ENCODE results near the gene CYTH2.

Gene CYTH2, protein sequence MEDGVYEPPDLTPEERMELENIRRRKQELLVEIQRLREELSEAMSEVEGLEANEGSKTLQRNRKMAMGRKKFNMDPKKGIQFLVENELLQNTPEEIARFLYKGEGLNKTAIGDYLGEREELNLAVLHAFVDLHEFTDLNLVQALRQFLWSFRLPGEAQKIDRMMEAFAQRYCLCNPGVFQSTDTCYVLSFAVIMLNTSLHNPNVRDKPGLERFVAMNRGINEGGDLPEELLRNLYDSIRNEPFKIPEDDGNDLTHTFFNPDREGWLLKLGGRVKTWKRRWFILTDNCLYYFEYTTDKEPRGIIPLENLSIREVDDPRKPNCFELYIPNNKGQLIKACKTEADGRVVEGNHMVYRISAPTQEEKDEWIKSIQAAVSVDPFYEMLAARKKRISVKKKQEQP
- 13.4 to 40.6 (median 21.3) reads per million in 17 experiments for total RNA-seq

DNA sequence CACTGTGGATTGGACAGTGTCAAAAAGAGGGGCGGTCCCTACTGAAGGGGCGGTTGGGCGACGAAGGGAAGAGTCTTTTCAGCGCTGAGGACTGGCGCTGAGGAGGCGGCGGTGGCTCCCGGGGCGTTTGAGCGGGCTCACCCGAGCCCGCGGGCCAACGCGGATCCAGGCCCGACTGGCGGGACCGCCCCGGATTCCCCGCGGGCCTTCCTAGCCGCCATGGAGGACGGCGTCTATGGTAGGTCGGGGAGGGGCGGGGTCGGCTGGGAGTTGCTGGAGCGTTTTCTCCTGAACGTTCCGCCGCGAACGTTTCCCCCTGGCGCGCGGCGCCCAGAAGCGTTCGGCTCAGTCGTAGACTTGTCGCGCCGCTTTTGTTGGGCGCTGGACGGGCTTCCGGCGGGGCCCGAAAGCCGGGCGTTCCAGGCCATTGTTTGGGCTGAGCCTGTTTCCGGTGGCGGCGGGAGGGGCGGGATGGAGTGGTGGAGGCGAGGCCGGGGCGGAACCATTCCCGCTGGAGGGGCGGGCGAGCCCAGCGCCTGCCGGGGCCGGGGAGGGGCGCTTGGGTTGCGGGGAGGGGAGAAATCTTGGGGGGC lies at the start of gene CYTH2:
TSS of gene CYTH2 (plus strand) at position 81 of the 593 bp plus-strand sequence. CDS start at position 220, 139 bp downstream.
- peak; percentile 72 to 91 (median 80) for DNase-seq

DNA sequence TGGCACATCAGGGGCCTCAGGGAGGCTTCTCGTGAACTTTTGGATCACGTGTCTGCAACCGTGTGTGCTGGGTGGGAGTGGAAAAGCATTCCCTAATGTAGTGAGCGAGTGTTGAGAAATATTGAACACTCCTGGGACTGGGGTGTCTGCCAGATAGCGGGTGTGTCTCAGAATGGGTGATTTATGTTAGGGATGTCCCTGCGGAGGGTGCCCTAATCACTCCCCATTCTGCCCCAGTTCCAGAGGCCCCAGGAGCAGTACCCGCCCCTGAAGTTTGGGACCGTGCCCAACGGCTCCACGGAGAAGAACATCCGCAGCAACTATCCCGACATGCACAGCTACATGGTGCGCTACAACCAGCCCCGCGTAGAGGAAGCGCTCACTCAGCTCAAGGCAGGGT lies 47.6 kb upstream of the CYTH2 start:
- DNase-seq = no peak

DNA sequence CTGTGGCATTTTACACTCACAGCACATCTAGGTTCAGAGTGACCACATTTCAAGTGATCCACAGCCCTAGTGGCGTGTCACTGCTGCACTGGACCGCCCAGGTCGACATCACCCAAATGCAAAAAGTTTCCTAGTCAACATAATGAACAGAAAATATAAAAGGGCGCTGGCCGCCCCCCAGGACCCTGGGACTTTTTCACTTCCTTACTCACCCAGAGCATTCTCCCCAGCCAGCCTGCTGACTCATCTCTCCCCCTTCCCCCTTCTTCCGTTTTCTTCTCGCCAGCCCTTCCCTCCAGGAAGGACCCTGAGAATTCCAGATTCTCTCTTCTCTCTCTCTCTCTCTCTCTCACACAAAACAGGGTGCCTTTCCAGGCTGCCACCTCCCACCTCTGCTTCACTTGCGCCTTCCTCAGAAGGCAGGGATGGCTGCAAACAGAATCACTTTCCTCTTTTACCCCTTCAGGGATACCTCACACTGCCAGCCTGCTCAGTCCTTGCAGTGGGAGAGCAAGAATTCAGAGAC lies 44.4 kb upstream of the CYTH2 start:
- DNase-seq = peak; percentile 53 to 78 (median 68)

DNA sequence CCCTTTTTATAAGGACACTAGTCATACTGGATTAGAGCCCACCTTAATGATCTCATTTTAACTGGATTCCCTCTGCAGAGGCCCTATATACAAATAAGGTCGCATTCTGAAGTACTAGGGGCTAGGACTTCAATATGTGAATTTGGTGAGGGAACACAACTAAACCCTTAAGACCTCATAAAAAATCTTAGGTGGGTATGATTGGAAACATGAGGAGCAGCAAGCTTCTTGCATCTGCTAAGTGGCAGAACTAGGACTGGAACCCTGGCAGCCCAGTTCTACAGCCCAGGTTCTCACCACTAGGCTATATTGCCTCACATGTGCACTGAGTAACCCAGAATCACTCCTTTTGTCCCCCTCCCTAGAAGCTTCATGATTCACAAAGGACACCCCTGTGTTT lies 40.5 kb upstream of the CYTH2 start:
- DNase-seq = no peak

DNA sequence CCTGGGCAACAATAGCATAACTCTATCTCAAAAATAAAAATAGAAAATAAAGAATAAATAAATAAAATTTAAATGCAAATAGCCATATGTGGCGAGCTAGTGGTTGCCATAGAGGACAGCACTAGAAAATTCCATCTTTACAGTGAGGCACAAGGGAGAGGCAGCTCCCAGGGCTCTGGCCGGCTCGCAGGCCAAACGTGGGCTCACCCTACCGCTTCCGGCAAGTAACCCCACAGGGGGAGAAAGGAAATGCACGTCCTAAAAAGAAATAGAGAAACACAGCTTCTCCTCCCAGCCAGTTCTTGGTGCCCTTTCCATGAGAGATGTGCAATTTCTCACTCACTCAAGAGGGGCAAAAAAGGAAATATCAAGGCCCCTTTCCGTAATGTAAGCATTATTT lies 35.8 kb upstream of the CYTH2 start:
- DNase-seq = peak in 3 of 4 experiments; percentile 35 to 51 (median 35)

DNA sequence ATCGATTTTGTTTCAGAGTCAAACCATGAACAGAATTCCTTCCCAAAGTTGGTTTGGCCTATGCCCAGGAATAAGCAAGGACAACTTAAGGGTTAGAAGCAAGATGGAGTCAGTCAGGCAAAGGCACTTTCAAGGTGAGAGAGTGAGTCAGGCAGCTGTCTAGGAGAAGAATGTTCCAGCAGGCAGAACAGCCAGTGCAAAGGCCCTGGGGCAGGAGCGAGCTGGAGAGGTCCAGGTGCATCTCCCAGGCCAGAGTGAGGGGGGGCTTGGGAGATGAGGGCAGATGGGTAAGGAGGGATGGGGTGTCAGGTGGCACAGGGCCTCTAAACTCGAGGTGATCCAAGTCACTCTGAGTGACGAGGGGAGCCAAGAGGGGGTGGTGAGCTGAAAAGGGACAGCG lies 32.6 kb upstream of the CYTH2 start:
- DNase-seq = no peak

DNA sequence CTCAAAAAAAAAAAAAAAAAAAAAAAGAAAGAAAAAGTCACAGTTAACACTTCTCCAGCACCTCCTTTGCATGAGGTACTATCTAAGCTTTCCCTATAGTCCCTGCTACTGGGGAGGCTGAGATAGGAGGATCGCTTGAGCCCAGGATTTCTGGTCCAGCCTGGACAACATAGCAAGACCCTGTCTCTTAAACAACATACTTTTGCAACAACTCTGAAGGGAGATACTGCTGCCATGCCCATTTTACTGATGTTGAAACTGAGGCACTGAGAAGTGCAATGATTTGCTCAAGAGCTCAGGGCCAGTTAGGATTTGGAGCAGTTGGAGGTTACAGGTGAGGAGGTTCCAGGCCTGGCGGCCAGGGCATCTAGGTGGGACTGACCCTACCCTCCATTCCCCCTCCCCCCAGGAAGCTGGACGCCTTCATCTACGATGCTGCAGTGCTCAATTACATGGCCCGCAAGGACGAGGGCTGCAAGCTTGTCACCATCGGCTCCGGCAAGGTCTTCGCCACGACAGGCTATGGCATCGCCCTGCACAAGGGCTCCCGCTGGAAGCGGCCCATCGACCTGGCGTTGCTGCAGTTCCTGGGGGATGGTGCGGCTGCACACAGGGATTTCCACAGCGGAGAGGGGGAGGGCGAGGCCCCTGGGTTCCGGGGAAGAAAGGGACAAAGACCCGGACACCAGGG lies 27.7 kb upstream of the CYTH2 start:
- DNase-seq = no peak

DNA sequence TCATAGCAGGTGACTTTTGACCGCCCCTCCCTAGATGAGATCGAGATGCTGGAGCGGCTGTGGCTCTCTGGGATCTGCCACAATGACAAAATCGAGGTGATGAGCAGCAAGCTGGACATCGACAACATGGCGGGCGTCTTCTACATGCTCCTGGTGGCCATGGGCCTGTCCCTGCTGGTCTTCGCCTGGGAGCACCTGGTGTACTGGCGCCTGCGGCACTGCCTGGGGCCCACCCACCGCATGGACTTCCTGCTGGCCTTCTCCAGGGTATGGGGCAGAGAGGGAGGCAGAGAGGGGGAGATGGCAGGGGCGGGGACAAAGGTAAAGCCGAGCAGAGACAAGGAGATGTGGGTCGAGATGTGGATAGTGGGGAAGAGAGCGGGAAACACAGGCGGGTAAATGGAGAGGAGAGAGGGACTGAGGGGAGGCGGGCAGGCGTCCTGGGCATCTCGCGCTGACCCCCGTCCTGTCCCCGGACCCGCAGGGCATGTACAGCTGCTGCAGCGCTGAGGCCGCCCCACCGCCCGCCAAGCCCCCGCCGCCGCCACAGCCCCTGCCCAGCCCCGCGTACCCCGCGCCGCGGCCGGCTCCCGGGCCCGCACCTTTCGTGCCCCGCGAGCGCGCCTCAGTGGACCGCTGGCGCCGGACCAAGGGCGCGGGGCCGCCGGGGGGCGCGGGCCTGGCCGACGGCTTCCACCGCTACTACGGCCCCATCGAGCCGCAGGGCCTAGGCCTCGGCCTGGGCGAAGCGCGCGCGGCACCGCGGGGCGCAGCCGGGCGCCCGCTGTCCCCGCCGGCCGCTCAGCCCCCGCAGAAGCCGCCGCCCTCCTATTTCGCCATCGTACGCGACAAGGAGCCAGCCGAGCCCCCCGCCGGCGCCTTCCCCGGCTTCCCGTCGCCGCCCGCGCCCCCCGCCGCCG lies 26.8 kb upstream of the CYTH2 start:
- no peak for DNase-seq

DNA sequence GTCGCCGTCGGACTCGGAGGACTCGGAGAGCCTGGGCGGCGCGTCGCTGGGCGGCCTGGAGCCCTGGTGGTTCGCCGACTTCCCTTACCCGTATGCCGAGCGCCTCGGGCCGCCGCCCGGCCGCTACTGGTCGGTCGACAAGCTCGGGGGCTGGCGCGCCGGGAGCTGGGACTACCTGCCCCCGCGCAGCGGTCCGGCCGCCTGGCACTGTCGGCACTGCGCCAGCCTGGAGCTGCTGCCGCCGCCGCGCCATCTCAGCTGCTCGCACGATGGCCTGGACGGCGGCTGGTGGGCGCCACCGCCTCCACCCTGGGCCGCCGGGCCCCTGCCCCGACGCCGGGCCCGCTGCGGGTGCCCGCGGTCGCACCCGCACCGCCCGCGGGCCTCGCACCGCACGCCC lies 25.9 kb upstream of the CYTH2 start:
- peak; percentile 23 to 67 (median 45) for DNase-seq

DNA sequence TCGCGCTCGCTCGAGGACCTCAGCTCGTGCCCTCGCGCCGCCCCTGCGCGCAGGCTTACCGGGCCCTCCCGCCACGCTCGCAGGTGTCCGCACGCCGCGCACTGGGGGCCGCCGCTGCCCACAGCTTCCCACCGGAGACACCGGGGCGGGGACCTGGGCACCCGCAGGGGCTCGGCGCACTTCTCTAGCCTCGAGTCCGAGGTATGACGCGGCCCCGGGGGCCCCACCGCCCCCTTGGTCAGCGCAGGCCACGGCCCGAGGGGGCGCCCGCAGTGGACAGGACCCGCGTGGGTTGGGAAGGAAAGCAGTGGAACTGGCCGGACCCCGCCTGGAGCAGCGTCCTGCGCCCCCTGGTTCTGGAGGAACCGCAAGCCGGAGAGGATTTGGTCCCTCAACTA lies 25.4 kb upstream of the CYTH2 start:
- DNase-seq = no peak

DNA sequence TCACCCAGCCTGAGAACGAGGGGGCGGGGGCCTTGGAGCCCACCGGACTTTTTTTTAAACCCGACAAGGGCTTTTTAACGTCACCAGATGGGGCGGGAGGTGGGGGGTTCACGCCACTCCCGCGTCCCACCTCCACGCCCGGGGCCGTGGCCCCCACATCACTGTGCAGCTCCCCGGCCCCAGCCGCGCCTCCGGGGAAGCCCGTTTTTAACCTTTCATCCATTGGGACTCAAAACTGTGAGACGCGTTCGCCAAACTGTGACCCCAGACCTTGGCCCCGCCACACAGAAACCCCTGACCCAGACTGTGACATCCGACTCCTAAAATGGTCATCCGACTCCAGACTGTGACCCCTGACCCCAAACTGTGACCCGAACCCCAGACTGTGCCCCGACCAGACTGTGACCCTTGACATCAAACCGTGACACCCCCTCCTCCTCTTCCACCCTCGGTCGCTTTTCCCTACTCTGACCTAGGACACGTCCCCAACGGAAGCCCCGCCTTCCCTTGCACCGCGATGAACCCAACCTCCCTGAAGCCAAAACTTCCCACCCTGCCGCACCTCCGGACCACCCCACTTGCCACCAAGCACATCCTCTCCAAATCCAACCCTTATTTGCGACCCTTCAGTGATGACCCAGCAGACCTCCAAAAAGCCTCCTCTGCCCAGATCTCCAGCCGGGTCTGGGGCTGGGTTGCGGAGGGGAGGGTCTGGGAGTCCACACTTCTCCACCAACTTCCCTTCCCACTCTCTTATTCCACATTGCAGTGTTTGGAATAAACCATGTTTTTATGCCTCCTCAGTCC lies 24.8 kb upstream of the CYTH2 start:
- DNase-seq = no peak

DNA sequence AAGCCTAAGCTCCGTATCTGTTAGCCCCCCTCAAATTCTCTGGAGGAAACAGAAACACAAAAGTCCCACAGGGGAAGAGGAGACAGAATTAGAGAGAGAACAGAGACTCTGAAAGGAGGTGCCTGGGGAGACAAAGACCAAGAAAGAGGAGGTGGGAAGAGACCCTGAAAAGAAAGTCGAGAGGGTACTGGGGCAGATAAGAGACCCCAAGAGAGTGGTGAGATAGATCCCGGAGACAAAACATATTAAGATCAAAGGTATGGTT lies 24.3 kb upstream of the CYTH2 start:
- no peak for DNase-seq

DNA sequence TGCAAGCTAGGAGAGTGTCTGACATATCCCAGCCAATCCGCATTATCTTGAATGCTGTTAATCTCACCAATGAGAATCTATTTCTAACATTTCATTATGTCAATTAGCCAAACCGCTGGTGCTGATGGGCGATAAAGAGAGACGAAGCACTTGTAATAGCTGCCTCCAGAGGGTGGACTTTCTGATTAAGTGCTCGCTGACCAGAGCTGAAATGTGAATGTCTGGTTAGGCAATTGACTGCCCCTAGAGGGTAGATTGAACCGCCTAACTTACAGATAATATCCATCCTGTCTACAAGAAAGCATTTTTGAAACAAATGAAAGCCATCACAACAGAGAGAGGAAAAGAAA lies 23.9 kb upstream of the CYTH2 start:
- DNase-seq = peak; percentile 66 to 78 (median 71)

DNA sequence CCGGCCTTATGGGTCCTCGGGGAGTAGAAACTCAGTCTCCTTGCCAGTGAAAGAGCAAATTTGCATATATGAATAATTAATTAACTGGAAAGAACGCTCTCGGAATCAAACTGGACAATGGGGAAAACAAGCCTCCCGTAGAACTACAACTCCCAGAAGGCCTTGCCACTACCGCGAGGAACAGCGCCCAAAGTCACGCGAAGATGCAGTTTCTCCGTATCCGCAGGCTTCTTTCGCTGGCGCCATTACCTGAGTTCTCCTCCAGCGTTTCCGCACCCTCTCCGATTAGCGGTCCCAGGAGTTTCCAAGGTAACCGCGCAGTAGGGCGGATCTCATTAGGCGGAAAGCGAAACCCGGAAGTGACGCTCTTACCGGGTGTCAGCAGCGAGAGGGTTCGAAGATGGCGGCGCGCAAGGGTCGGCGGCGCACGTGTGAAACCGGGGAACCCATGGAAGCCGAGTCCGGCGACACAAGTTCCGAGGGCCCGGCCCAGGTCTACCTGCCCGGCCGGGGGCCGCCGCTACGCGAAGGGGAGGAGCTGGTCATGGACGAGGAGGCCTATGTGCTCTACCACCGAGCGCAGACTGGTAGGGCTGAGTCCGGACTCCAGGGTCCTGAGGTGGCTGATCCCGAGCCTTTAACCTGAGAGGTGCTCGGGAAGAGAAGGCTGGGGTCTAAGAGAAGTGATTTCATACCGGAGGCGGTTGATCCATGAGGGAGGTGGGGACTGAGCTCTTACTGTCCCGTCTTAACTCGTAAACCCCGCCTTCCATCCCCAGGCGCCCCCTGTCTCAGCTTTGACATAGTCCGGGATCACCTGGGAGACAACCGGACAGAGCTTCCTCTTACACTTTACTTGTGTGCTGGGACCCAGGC lies 23.3 kb upstream of the CYTH2 start, which contains the start of gene GRWD1:
TSS of gene GRWD1 (plus strand) at position 378 of the 876 bp plus-strand sequence. CDS start at position 401, 23 bp downstream.
- DNase-seq = peak; percentile 91 to 96 (median 95)

DNA sequence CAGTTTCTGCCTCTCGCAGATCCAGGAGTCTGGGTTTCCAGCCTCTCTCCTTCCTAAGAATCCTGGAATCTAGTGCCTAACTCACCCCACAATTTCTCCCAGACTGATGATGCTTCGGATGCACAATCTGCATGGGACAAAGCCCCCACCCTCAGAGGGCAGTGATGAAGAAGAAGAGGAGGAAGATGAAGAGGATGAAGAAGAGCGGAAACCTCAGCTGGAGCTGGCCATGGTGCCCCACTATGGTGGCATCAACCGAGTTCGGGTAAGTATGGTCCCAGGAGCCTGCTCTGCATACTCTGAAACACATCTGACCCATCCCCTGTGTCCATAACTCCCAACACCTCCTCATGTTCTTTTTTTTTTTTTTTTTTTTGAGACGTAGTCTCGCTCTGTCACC lies 22.6 kb upstream of the CYTH2 start:
- DNase-seq = no peak

DNA sequence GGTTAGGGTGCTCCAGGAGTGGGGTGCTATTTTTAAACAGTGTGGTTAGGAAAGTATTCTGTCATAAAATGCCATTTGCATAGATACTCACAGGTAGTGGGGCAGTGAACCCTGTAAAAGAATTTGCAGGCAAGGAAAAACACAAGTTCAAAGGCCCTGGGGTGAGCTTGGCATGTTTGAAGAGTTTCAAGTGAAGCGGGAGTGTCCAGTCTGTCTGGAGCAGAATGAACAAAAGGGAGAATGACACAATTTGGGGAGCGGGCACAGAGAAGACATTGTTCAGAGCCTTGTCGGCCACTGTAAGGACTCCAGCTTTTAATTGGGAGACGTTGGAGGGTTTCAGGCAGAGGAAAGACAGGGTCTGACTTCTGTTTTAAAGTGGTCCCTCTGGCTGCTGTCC lies 20.6 kb upstream of the CYTH2 start:
- DNase-seq = no peak

DNA sequence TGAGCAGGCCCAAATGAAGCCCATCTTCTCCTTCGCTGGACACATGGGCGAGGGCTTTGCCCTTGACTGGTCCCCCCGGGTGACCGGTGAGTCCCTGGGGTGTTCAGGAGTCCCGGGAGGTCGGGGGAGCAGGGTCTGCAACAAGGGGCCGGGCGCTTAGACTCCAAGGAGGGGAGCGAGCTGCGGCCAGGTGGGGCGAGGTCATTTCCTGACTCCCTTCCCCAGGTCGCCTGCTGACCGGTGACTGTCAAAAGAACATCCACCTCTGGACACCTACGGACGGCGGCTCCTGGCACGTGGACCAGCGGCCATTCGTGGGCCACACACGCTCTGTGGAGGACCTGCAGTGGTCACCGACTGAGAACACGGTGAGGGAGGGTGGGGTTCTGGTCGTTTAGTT lies 18.7 kb upstream of the CYTH2 start:
- DNase-seq = no peak

DNA sequence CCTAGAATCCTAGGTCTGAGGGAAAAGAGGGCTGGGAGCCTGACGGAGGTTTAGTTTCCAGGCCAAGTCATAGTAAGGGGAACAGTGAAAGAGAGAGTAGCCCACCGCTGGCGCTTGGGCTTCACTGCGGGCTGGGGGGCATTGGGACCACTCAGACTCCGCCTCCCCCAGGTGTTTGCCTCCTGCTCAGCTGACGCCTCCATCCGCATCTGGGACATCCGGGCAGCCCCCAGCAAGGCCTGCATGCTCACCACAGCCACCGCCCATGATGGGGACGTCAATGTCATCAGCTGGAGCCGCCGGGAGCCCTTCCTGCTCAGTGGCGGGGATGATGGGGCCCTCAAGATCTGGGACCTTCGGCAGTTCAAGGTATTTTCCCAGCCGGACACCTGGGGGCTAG lies 18.3 kb upstream of the CYTH2 start:
- DNase-seq = no peak

DNA sequence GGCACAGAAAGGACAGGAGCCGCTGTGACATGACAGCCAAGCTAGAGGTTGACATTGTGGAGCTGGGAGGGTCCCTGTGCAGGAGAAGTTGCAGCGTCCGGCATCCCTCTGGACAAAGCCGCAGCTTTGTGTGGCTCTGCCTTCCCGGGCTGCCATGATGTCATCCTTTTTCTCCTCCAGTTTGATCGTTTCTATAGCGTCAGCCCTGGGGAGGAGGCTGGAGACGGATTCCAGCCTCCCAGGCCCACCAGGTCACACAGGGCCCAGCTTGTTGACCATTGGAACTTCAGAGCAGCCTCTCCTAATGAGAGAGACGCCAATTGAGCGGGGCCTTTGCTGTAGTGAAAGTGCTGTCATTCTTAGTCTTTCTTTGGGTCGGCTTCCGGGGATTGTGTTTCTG lies 17.5 kb upstream of the CYTH2 start:
- DNase-seq = no peak
